ENCODE measurements around the gene ZSCAN29. TPM values are rescaled to one million over a fixed set of nuclear protein-coding genes. Genes with fewer than 3 reads are reported as not detected.

Gene ZSCAN29
- total RNA-seq, 1 experiment from 2014 or later: 36.3 TPM

DNA sequence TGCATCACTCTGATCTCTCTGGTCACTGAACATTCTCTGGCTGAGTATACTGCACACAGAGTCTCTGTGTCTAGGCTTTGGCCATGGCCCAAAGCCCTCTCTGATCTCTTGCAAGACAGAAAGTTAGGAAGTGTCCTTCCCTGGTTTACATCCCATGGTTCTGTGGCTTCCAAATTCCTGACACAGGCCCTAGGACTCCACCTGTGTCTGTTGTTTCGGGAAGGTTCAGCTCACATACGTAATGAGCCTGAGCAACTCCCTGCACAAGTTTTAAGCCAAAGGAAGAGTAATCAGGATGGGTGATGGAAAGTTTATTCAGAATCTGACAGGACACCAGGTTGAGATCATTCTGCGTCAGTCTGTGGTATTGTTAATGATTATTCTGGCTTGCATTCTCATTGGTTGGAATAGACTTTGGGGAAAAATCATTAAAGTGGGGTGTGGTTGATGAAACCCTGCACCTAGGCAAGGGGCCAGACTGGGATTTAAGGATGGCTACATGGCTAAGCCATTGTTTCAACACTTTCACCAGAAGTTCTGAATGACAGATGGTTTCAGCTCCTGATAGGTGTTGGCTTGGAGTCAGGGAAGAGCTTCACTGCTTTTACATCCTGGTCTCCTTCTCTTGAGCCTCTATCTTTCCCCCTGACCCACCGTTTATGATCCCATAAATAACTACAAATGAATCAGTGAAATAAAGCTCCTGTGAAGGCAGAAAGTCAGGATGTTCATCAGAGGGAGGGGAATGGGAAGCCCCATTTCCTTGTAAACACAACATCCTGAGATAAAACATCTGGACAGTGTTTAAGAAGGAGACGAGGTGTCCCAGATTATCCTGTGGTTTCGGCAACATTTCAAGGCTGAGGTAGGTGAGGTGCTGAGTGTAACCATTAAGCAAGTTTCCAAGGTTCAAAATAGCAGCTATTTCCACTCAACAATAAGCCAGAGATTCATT is 54.5 kb downstream of the ZSCAN29 start:
- DNase-seq: no peak
- Histone ChIP-seq H3K4me3 (no peak overlapping the region), H3K4me1 (replicated peaks; ENCODE audit: insufficient read depth) (no peaks in the 10 kb centered on the region), H3K4me2 (no peak overlapping the region), H3K36me3 (ENCODE audit: low read depth) (no peaks in the 10 kb centered on the region), H3K9me3 (ENCODE audit: insufficient read depth, low read depth) (no peaks in the 10 kb centered on the region), H4K20me1 (ENCODE audit: insufficient read depth) (no peaks in the 10 kb centered on the region), H2AFZ (no peak overlapping the region), H3K79me2 (ENCODE audit: low read depth) (no peaks in the 10 kb centered on the region), H3K9me2 (ENCODE audit: insufficient read depth) (no peaks in the 10 kb centered on the region), H3K27ac (no peak overlapping the region), H3K27me3 (ENCODE audit: insufficient read depth, low read depth) (no peaks in the 10 kb centered on the region), H3F3A (ENCODE audit: insufficient read depth, low read depth) (no peaks in the 10 kb centered on the region)
- POLR2A ChIA-PET (ENCODE audit: unreplicated experiment): no interaction called here
- CTCF ChIA-PET: no interaction called here
- no TSS peak for BruUV-seq (replicated peaks)
- no peak for TF ChIP-seq EZH2 (IDR thresholded peaks at IDR 0.05; ENCODE audit: low read depth)
- intact Hi-C loops (cut with micrococcal nuclease; ENCODE audit: unreplicated experiment): no loop called here

DNA sequence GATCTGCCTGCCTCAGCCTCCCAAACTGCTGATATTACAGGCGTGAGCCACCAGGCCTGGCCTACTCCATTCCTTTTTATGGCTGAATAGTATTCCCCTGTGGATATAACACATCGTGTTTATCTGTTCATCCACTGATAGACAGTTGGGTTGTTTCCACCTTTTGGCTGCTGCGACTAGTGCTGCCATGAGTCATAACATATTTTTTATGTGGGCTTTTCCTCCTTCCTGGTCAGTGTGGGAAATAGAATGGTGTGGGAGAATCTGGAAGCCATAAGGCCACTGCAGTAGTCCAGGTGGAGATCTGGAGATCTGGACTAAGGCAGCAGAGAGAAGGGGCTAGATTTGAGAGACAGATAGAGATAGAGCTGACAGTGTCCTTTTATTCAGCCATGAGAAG is 56.7 kb downstream of the ZSCAN29 start:
- no TSS peak for BruUV-seq (replicated peaks)
- 0 out of 2 replicates have a peak, but pooled peaks cover 3% of the 10 kb centered on the region for H3K27me3 ChIP-seq (ENCODE audit: insufficient read depth, low read depth)
- no peaks in the 10 kb centered on the region for H3K9me3 ChIP-seq (ENCODE audit: insufficient read depth, low read depth)
- ChIA-PET POLR2A (ENCODE audit: unreplicated experiment) (interaction anchor here (0.6 kb wide), 1 partner anchor 767 kb away, joined by 5 read pairs; no protein-coding TSS in a partner anchor), CTCF (no interaction called here)
- no peaks in the 10 kb centered on the region for H3K79me2 ChIP-seq (ENCODE audit: low read depth)
- H2AFZ ChIP-seq: no peak overlapping the region
- H3F3A ChIP-seq (ENCODE audit: insufficient read depth, low read depth): no peaks in the 10 kb centered on the region
- no peak overlapping the region for H3K27ac ChIP-seq
- intact Hi-C loops (cut with micrococcal nuclease; ENCODE audit: unreplicated experiment): no loop called here
- no peak overlapping the region for H3K4me2 ChIP-seq
- H3K4me1 ChIP-seq (replicated peaks; ENCODE audit: insufficient read depth): no peaks in the 10 kb centered on the region
- no peak for DNase-seq
- no peak overlapping the region for H3K4me3 ChIP-seq
- TF ChIP-seq EZH2 (IDR thresholded peaks at IDR 0.05; ENCODE audit: low read depth): no peak
- TF ChIP-seq, protein P1, sequence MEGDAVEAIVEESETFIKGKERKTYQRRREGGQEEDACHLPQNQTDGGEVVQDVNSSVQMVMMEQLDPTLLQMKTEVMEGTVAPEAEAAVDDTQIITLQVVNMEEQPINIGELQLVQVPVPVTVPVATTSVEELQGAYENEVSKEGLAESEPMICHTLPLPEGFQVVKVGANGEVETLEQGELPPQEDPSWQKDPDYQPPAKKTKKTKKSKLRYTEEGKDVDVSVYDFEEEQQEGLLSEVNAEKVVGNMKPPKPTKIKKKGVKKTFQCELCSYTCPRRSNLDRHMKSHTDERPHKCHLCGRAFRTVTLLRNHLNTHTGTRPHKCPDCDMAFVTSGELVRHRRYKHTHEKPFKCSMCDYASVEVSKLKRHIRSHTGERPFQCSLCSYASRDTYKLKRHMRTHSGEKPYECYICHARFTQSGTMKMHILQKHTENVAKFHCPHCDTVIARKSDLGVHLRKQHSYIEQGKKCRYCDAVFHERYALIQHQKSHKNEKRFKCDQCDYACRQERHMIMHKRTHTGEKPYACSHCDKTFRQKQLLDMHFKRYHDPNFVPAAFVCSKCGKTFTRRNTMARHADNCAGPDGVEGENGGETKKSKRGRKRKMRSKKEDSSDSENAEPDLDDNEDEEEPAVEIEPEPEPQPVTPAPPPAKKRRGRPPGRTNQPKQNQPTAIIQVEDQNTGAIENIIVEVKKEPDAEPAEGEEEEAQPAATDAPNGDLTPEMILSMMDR (conservative IDR thresholded peaks at IDR 0.05): no peak
- H3K36me3 ChIP-seq (ENCODE audit: low read depth): no peaks in the 10 kb centered on the region
- H3K9me2 ChIP-seq (ENCODE audit: insufficient read depth): no peaks in the 10 kb centered on the region
- H4K20me1 ChIP-seq (ENCODE audit: insufficient read depth): no peaks in the 10 kb centered on the region

DNA sequence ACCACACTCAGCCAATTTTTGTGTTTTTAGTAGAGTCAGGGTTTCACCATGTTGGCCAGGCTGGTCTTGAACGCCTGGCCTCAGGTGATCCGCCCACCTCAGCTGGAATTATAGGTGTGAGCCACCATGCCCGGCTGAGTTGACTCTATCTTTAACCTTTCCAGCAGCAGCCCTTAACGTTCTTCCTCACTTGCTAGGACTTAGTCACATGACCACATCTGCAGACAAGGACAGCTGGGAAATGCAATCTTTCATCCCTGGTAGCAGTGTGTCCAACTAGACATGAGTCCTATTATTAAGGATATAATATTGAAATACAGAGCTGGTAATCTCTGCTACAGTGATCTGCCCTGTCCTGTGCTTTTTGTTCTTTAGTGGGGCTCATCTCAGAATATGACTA is 58.5 kb downstream of the ZSCAN29 start:
- ChIA-PET CTCF (no interaction called here), POLR2A (ENCODE audit: unreplicated experiment) (no interaction called here)
- Histone ChIP-seq H3K27me3 (ENCODE audit: insufficient read depth, low read depth) (0 out of 2 replicates have a peak, but pooled peaks cover 3% of the 10 kb centered on the region), H3K9me2 (ENCODE audit: insufficient read depth) (no peaks in the 10 kb centered on the region), H3K4me2 (no peak overlapping the region), H3K36me3 (ENCODE audit: low read depth) (no peaks in the 10 kb centered on the region), H3F3A (ENCODE audit: insufficient read depth, low read depth) (no peaks in the 10 kb centered on the region), H3K27ac (no peak overlapping the region), H4K20me1 (ENCODE audit: insufficient read depth) (no peaks in the 10 kb centered on the region), H3K4me3 (no peak overlapping the region), H2AFZ (no peak overlapping the region), H3K79me2 (ENCODE audit: low read depth) (no peaks in the 10 kb centered on the region), H3K9me3 (ENCODE audit: insufficient read depth, low read depth) (no peaks in the 10 kb centered on the region), H3K4me1 (replicated peaks; ENCODE audit: insufficient read depth) (no peaks in the 10 kb centered on the region)
- intact Hi-C loops (cut with micrococcal nuclease; ENCODE audit: unreplicated experiment): no loop called here
- TF ChIP-seq, protein P1 (conservative IDR thresholded peaks at IDR 0.05): no peak
- TF ChIP-seq EZH2 (IDR thresholded peaks at IDR 0.05; ENCODE audit: low read depth): no peak
- DNase-seq: no peak
- no TSS peak for BruUV-seq (replicated peaks)

Other genes starting within 250 kb of the ZSCAN29 start
- 12.5 and 17.5 TPM in 2 replicates for gene TMEM62, start 237.5 kb downstream of the ZSCAN29 start, total RNA-seq (2021)
- gene CCNDBP1, start 185.6 kb downstream of the ZSCAN29 start, total RNA-seq (2021): 44.0 and 50.2 TPM in 2 replicates
- not detected in 2 replicates for gene EPB42, start 150.0 kb downstream of the ZSCAN29 start, total RNA-seq (2021)
- gene TGM5, start 104.1 kb downstream of the ZSCAN29 start, total RNA-seq (2021): 0.39 and 1.7 TPM in 2 replicates
- gene TGM7, start 68.8 kb downstream of the ZSCAN29 start, total RNA-seq (2021): not detected in 2 replicates
- gene LCMT2, start 40.5 kb downstream of the ZSCAN29 start, total RNA-seq (2021): 4.7 and 6.4 TPM in 2 replicates
- 25.3 and 30.8 TPM in 2 replicates for gene TUBGCP4, start 58 bp upstream of the ZSCAN29 start, total RNA-seq (2021)
- gene TP53BP1, start 122.1 kb upstream of the ZSCAN29 start, total RNA-seq (2021): 62.1 and 66.8 TPM in 2 replicates
- gene MAP1A, start 146.6 kb upstream of the ZSCAN29 start, total RNA-seq (2021): 1.5 and 2.1 TPM in 2 replicates
- gene PPIP5K1, start 219.2 kb upstream of the ZSCAN29 start, total RNA-seq (2021): 50.9 and 62.4 TPM in 2 replicates
- 1.6 TPM in 1 of 2 replicates, not detected in the other for gene CKMT1B, start 223.0 kb upstream of the ZSCAN29 start, total RNA-seq (2021)
- 0.59 and 1.3 TPM in 2 replicates for gene STRC, start 247.8 kb upstream of the ZSCAN29 start, total RNA-seq (2021)

Data from PC-9 (cell line).